Measurements from ENCODE around the gene ELAC1.
"Not testable (repeated sequence)": the region's sequence is repeated elsewhere in the genome, so short reads cannot be mapped to it uniquely, and the experiment has no call there.

ELAC1 gene

DNA sequence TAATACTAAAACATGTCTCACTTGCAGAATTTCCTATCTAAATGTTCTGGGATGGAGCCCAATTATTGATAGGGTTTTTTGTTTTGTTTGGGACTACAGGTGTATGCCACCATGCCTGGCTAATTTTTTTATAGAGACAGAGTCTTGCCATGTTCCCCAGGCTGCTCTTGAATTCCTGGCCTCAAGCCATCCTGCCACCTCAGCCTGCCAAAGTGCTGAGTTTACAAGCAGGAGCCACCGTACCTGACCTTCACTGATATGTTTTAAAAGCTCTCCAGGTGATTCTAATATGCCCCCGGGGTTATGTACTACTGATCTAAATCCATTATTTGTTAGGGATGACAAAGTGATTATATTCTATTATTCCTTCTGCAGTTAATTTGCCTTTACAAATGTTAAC is 2.2 kb downstream of the ELAC1 start:
- in situ Hi-C loops (cut with MboI; ENCODE audit: low sequenced_read_pairs): no loop called here

DNA sequence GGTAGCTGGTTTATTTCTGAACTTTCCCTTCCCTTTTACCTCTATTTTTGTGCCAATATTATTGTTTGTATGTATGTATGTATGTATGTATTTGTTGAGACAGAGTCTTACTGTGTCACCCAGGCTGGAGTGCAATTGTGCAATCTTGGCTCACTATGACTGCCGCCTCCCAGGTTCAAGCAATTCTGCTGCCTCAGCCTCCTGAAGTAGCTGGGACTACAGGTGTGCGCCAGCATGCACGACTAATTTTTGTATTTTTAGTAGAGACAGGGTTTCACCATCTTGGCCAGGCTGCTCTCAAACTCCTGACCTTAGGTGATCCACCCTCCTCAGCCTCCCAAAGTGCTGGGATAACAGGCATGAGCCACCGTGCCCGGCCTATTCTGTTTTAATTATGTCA is 4.6 kb downstream of the ELAC1 start:
- in situ Hi-C loops (cut with MboI; ENCODE audit: low sequenced_read_pairs): not testable (repeated sequence)

GRCh38 chr18:50973367-50974126 is 5.7 kb downstream of the ELAC1 start:
- in situ Hi-C loops (cut with MboI; ENCODE audit: low sequenced_read_pairs): no loop called here

GRCh38 chr18:50977037-50977760 is 9.4 kb downstream of the ELAC1 start:
- in situ Hi-C loops (cut with MboI; ENCODE audit: low sequenced_read_pairs): no loop called here

GRCh38 chr18:50981381-50981780 is 13.5 kb downstream of the ELAC1 start:
- in situ Hi-C loops (cut with MboI; ENCODE audit: low sequenced_read_pairs): no loop called here

GRCh38 chr18:50982086-50982801 is 14.4 kb downstream of the ELAC1 start:
- in situ Hi-C loops (cut with MboI; ENCODE audit: low sequenced_read_pairs): no loop called here

- in situ Hi-C loops (cut with MboI; ENCODE audit: low sequenced_read_pairs): no loop called here
These were observed 15.0 kb downstream of the ELAC1 start for GRCh38 chr18:50982802-50983179.

GRCh38 chr18:50986360-50987087 is 18.7 kb downstream of the ELAC1 start:
- in situ Hi-C loops (cut with MboI; ENCODE audit: low sequenced_read_pairs): no loop called here

DNA sequence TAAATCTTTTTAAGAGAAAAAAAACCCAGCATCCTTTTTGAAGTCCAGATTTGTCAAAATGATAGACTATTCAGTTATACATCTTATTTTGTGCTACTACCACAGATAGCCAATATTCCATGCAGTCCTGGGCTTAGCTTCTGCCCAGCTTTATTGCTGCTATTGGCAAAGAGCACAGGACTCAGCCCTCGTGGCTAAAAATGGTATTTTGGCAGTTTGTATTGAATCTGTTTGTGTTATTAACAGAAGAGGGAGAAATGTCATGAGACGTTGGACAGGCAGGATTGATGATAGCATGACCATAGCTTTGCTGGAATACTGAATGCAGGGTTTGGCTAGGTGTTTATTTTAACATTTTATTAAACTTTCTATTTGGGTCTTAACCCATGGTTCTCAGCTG is 19.4 kb downstream of the ELAC1 start:
- in situ Hi-C loops (cut with MboI; ENCODE audit: low sequenced_read_pairs): no loop called here

DNA sequence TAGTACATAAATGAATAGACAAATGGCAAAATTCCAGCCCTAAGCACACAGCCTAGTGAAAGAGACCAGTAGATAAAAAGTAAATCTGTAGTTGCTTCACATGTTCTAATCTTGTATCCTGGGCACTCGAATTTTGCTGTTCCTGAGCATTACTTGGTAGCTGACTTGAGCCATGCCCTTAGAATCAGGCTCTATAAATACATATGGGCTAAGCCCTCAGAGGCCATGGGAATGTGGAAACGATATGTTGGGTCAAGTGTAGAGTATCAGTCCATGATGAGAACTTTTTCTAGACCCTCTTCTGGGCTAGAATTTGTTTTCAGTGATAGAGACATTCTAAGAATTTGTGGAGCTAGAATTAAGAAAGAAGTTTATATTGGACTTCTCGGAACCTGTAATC is 21.9 kb downstream of the ELAC1 start:
- in situ Hi-C loops (cut with MboI; ENCODE audit: low sequenced_read_pairs): no loop called here

- in situ Hi-C loops (cut with MboI; ENCODE audit: low sequenced_read_pairs): no loop called here
These were observed 24.5 kb downstream of the ELAC1 start for GRCh38 chr18:50992351-50992762.

DNA sequence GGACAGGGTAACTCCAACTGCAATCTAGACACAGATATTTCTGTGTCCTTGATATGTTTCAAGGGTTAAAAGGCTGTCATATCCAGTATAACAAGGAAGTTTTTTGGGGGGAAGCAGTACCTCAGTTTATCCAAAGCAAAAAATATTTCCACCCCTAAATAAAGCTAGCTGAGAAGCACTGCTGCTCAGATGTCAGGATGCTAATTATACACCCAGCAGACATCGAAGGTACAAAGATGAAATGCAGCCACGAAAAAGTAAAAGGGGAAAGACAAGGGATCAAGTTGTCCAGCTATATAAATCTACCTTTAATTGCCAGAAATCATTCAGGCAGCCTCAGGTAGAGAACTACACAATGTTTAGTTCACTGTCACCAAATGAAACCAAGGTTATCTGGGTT is 26.2 kb downstream of the ELAC1 start:
- in situ Hi-C loops (cut with MboI; ENCODE audit: low sequenced_read_pairs): no loop called here

DNA sequence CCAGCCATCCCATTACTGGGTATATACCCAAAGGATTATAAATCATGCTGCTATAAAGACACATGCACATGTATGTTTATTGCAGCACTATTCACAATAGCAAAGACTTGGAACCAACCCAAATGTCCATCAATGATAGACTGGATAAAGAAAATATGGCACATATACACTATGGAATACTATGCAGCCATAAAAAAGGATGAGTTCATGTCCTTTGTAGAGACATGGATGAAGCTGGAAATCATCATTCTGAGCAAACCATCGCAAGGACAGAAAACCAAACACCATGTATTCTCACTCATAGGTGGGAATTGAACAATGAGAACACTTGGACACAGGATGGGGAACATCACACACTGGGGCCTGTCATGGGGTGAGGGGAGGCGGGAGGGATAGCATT is 35.3 kb downstream of the ELAC1 start:
- in situ Hi-C loops (cut with MboI; ENCODE audit: low sequenced_read_pairs): not testable (repeated sequence)

- in situ Hi-C loops (cut with MboI; ENCODE audit: low sequenced_read_pairs): no loop called here
These were observed 38.4 kb downstream of the ELAC1 start for GRCh38 chr18:51006061-51006818.

DNA sequence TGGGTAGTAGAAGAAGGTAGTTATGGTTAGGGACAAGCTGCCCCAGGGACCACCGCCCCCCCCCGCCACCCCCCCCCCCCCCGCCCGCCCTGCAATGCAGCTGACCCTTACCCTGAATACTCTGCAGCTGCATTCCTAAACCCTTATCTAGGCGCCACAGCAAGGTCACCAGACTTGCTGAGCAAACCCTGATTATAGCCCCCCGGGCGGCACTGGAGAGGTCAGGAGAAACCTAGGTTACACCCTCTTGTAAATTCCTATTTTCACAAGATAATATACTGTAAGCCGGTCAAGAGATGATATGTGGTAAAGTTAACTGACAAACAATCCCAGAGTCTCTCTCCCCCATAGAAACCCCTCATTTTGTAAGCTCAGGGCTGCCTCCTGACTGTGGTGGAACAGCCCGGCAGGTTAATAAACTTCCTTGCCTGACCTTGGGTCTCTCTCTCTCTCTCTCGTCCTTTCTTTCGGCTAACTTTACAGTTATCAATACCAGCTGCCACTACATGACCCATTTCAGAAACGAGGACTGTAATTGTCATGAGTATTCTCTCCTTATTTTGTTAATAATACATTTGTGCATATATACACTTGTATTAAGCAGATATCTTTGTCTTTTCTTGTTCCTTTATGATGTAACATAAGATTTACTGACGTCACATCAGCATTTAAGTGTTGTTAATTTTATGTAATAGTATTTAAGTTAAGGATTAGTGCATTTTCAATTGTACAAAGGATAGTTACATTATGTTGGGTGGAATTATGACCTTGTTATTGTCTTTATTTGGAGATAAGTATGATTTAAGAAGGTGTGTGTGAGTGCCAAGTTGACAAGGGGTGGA is 39.3 kb downstream of the ELAC1 start:
- in situ Hi-C loops (cut with MboI; ENCODE audit: low sequenced_read_pairs): no loop called here

- in situ Hi-C loops (cut with MboI; ENCODE audit: low sequenced_read_pairs): no loop called here
These were observed 39.9 kb downstream of the ELAC1 start for GRCh38 chr18:51007790-51008139.

GRCh38 chr18:51009072-51009471 is 41.2 kb downstream of the ELAC1 start:
- in situ Hi-C loops (cut with MboI; ENCODE audit: low sequenced_read_pairs): no loop called here

DNA sequence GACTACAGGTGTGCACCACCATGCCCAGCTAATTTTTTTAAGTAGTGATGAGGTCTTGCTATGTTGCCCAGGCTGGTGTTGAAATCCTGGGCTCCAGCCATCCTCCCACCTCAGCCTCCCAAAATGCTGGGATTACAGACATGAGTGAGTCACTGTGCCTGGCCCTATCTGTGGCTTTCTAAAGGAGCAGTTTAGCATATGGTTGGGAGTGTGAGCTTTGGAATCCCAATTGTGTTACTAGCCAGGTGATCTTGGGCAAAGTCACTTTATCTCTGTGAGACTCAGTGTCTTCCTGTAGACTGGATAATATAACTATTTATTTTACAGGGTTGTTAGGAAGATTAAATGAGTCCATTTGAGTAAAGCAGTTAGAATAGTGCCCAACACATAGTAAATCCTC is 42.4 kb downstream of the ELAC1 start:
- in situ Hi-C loops (cut with MboI; ENCODE audit: low sequenced_read_pairs): no loop called here

- in situ Hi-C loops (cut with MboI; ENCODE audit: low sequenced_read_pairs): no loop called here
These were observed 43.9 kb downstream of the ELAC1 start for GRCh38 chr18:51011709-51012108.

GRCh38 chr18:51012441-51012840 is 44.6 kb downstream of the ELAC1 start:
- in situ Hi-C loops (cut with MboI; ENCODE audit: low sequenced_read_pairs): no loop called here

Data from HL-60/S4 treated with phorbol 12-myristate 13-acetate at 8.2 ng/mL for 4 days and 3 days (cell line).